Middle frontal gyrus (tissue), 1 donor: ENCODE results near the gene CAVIN2.

Experiments used
- DNase-seq: peaks from one replicate; pipeline ENCODE4 v3.0.0-alpha.2; 2015; ENCODE audit warnings: low spot score; ENCODE audit errors: extremely low spot score

CAVIN2 gene

GRCh38 chr2:191866195-191866594, 19.3 kb upstream of the CAVIN2 start:
- no peak for DNase-seq

GRCh38 chr2:191864628-191865374, 17.9 kb upstream of the CAVIN2 start:
- no peak for DNase-seq

DNA sequence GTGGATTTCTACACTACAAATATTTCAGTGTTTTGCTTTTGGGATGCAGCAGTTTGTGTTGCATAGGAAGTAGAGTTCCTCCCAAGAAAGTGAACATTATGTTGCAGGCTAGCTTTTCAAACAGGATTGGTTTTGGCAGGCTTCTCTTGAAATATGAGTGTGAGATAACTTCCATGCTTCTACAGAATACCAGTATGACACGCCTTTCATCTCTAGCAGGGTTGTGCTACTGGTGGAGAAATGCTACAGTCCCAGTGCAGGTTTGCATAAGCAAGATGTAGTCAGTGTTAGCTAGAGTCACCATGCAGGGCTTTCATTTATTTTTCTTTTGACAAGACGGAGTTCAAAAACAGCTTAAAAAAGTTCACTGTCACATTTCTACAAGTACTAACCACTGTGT, 17.1 kb upstream of the CAVIN2 start:
- no peak for DNase-seq

DNA sequence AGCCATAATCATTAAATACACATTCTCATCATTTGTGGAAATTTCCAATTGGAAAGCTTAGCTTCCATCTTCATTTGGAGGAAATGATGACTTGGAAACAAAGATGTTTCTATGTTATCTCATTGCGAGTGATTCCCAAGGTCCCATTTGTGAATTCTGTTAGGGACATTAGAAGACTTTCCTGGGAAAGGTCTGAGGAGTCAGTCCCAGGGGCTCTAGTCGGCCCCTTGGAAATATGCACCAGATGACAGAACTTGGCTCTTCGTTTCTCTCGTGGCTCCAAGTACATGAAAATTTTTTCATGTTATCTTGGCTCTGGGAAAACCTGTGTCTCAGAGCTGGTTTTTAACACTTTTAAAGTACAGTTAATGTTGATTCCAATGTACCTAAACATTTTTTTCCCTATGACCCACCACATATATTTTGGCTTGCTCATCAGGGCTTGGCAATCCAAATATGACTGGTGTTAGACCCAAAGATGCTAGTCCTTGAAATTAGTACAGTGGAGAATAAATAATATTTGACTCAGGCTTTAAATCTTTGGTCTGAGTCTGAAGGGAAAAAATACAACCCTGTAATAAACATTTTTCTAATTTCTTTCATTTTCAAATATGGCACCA, 15.4 kb upstream of the CAVIN2 start:
- DNase-seq = no peak

- no peak for DNase-seq
Measured at GRCh38 chr2:191860760-191861466, 14.0 kb upstream of the CAVIN2 start.

DNA sequence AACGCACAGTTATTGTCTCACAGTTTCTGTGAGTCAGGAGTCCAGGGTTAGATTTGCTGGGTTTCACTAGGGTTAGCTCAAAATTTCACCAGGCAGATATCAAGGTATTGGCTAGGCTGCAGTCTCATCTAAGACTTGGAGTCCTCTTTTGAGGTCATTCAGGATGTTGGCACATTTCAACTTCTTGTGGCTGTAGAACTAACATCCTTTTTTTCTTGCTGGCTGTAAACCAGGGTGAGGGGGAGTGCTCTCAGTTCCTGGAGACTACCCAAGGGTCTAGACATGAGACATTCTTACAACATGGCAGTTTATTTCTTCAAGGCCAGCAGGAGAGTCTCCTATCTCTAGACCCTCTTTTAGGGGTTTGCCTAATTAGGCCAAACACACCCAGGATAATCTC, 12.8 kb upstream of the CAVIN2 start:
- no peak for DNase-seq

DNA sequence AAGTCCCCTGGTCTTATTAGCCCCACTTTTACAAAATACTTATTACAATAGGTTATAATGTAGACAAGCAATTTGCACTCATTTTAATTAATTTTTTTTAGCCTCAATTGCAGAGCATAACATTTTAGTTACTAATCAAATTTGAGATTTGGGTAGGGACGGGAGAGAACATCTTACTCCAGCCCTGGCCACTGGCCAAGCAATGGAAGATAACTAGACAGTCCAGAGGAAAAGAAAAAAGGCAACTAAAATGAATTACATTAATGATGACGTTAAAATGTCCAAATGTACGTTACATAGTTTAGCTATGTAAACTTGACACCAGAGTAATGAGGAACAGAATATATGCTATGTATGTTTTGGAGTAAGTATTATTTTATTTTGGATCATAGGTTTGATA, 11.0 kb upstream of the CAVIN2 start:
- no peak for DNase-seq

- no peak for DNase-seq
Measured at GRCh38 chr2:191857259-191857805, 10.4 kb upstream of the CAVIN2 start.

DNA sequence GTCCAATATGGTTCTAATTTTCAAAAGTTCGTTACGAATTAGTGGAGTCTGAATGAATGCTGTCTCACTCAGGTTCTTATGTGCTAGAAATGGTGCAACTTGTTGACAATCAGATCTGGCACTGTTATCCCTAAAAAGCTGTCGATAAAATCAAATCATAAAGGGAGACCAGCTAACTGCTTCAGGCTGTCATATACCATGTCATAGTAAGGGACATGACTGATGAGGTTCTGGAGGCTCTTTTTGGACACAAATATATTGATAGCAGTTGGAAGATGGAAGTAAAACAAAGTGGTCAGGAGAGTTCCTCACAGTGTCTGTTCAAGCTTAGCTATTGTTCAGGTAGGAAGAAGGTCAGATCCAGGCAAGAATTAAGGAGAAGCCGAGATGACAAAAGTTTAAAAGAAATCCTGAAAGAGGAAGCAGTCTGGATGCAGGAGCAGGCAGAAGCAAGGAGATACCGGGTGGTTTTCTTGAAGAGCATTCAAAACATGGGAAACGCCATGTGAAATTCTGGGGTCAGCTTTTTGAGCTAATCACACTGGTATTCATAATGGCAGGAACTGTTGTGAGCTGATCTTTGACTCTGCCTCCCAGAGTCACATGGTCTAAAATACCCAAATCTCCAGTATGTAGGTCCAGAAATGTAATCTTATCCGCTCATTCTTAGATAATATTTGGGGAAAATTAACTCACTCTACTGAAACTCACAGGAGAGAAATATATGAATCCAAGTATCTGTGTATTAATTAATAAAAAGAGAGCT, 9.4 kb upstream of the CAVIN2 start:
- no peak for DNase-seq

DNA sequence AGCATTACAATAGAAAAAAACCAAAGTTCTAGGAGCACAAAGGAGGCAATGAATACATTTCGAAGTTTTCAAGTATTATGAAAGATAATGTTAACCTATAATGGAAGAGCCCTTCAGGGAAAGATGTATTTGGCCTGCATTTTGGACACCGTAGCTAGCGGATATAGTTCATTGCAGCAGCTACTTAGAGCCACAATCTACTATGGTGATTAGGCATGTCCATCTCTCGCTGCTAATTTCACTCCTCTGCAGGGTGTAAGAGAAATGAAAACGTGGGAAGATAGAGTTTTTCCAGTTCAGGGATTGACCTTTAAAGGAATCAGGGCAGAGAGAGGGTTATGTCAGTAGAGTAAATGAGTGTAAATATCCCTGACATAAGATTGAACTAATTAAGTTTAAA, 8.5 kb upstream of the CAVIN2 start:
- DNase-seq = no peak

- DNase-seq = no peak
Measured at GRCh38 chr2:191854382-191855372, 7.8 kb upstream of the CAVIN2 start.

DNA sequence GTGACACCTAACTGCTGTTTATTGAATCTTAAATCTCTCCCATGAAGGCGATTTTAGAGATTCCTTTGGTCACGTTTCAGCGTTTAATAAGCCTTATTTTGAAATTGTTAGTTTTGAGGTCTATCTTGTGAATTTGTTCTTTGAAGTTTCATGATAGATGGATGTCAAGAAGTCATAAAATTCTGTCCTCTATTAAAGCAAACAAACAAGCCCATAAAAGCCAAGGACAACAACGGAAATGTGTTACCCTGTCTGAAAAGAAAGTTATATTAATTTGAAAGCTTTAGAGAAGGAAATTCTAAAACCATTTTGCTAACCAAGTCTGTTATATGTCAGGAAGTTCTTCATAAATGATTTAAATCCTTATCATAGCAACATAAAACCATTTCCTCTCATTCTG, 7.0 kb upstream of the CAVIN2 start:
- no peak for DNase-seq

DNA sequence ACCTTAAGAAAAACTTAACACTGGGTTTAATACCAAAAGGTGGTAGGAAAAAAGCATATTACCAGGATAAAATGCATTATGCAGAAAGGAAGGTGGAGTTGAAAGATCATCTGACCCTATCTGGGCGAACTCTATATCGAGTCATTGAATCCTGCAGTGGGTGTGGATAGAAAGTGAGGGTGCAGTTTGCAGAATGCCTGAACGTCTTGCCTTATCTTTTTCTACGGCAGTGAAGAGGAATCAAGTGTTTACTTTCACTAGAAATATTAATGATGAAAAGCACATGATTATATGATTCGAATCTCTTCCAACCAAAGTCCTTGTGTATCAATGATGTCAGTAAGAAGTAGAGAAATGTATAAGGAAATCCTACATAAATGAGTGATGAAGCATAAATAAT, 4.3 kb upstream of the CAVIN2 start:
- DNase-seq = no peak

GRCh38 chr2:191848771-191849767, 2.2 kb upstream of the CAVIN2 start:
- DNase-seq = no peak

- DNase-seq = no peak
Measured at GRCh38 chr2:191847764-191848163, 876 bp upstream of the CAVIN2 start.

DNA sequence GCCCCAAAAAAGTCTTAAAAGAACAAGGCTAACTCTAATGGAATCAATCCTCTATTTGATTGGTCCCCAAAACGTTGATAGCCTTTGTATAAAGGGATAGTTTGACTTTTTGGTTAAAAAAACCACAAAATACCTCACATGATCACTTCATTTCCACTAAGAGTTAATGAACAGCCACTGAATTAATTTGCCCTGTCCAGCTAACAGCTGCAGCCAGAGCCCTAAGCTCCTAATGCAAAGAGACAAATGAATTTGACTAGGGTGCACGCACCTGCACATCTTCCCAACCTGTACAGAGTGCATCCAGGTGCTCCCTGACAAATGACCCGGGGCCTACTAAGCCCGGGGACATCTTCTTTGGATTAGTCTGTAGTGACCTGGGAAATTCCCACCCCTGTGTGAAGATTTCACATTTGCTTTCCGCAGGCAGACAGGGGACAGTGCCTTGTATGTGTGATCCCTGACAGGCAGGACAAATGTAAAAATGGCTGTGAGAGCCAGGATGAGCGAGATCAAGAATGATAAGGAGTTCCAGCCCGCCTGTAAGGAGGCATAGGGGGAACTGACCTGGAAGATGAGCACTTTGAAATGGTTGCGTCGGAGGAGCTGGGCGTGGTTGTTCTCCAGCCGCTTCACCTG, 893 bp downstream of the CAVIN2 start:
- no peak for DNase-seq

GRCh38 chr2:191845248-191845715, 1.6 kb downstream of the CAVIN2 start:
- no peak for DNase-seq

DNA sequence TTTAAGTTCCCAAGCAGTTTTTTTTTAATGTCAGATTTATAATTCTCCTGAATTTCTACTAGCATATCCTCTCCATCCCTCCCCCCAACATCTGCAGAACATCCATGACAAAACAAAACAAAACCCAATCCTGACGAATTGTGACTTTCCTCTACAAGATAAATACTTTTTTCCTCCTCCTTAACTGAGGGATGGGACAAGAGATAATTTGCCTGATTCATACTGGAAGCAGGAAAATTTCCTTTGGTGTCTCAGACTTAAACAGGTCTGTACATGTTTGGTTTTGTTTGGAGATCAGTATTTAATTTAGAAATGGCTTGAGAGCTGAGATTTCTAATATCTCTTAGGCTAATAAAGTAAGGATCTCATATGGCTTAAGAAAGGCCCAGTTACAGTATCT, 2.2 kb downstream of the CAVIN2 start:
- no peak for DNase-seq

- DNase-seq = no peak
Measured at GRCh38 chr2:191840921-191841320, 6.0 kb downstream of the CAVIN2 start.
